GM23248 (cell line): ENCODE data around the gene CDC42SE2.

Experiments used
- EZH2 ChIP-seq: fragments of 200-600 bp; sonication (generic); IDR thresholded peaks from 2 replicates; pipeline ENCODE4 v1.6.1; 2018; ENCODE audit warnings: antibody characterized with exemption, mild to moderate bottlenecking; ENCODE audit not compliant: insufficient read depth, poor library complexity, severe bottlenecking
- EZH2phosphoT487 ChIP-seq: fragments of 200-600 bp; sonication (generic); IDR thresholded peaks from 2 replicates; pipeline ENCODE4 v1.6.1; 2018; ENCODE audit warnings: antibody characterized with exemption, moderate library complexity, mild to moderate bottlenecking, low read depth; ENCODE audit not compliant: insufficient read depth

DNA sequence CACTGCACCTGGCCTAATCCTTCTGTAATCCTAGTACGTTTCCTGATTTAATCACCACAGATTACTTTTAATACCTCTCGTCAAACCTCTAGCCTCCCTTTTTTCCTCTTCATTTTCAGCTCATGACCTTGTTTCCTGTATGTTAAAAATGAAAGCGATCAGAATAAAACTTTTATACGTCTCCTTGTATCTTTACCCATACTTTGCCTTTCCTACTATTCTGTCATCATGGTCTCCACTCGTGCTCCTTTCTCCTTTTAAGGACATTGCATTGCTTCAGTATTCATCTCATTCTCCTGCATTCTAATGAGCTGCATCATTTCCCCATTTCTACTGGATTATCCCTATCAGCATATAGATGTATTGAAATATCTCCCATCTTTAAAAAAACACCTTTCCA is 8.5 kb downstream of the CDC42SE2 start:
- TF ChIP-seq EZH2 (no peak), EZH2phosphoT487 (no peak)
